Kidney (tissue), 14 donors: Measurements from ENCODE around the gene MARCHF10. TPM values are rescaled to one million over a fixed set of nuclear protein-coding genes. Genes with fewer than 3 reads are reported as not detected.

Experiments used
- DNase-seq, 5 donors: peaks; one replicate each; pipeline ENCODE4 v3.0.0-alpha.2; 2013 to 2020
- FAIRE-seq: peaks from 2 replicates; lab custom pipeline; 2012; peaks lifted over from hg19 to GRCh38; lab: Jason Lieb, UNC
- H3K27ac ChIP-seq, 2 donors: one replicate each; pipeline ENCODE4 v1.7.0; 2013; ENCODE audit warnings: low read depth in 2 of 2, low read length in 2 of 2, inconsistent platforms in 1 of 2
- H3K27me3 ChIP-seq: one replicate; pipeline ENCODE4 v1.7.1; 2013; ENCODE audit warnings: low read length, inconsistent platforms; ENCODE audit not compliant: control insufficient read depth, insufficient read depth
- H3K36me3 ChIP-seq, 3 donors: one replicate each; pipeline versions ENCODE4 v1.7.0 to v1.7.1; 2013; ENCODE audit warnings: low read length in 3 of 3, control low read depth in 1 of 3, inconsistent platforms in 1 of 3; ENCODE audit not compliant: insufficient read depth in 3 of 3, control insufficient read depth in 2 of 3
- H3K4me1 ChIP-seq, 3 donors: one replicate each; pipeline versions ENCODE4 v1.7.0 to v1.7.1; 2013; ENCODE audit warnings: low read length in 3 of 3, inconsistent platforms in 1 of 3, low read depth in 1 of 3; ENCODE audit not compliant: control insufficient read depth in 2 of 3, insufficient read depth in 2 of 3
- H3K4me3 ChIP-seq, 3 donors: one replicate each; pipeline versions ENCODE4 v1.7.0 to v1.8.1; 2013; ENCODE audit warnings: low read length in 3 of 3, control low read depth in 1 of 3, inconsistent platforms in 1 of 3
- H3K9ac ChIP-seq, 3 donors: one replicate each; pipeline versions ENCODE4 v1.7.0 to v1.7.1; 2013; ENCODE audit warnings: low read length in 3 of 3, control low read depth in 1 of 3, inconsistent platforms in 1 of 3
- H3K9me3 ChIP-seq, 3 donors: one replicate each; pipeline versions ENCODE4 v1.7.0 to v1.7.1; 2013; ENCODE audit warnings: low read length in 3 of 3, control low read depth in 1 of 3, inconsistent platforms in 1 of 3; ENCODE audit not compliant: control insufficient read depth in 2 of 3, insufficient read depth in 1 of 3
- CTCF ChIP-seq: IDR thresholded peaks from 3 replicates; pipeline ENCODE4 v1.5.1; 2012; ENCODE audit warnings: mild to moderate bottlenecking, moderate library complexity, borderline replicate concordance; ENCODE audit not compliant: insufficient read depth; ENCODE audit errors: extremely low read depth
- intact Hi-C: fragments of 100-400 bp; cut with DNase I; formaldehyde crosslinking; loops from one replicate; pipeline ENCODE4 v1.11.1; 2022
- polyA plus RNA-seq: library from polyadenylated mRNA; stranded (reverse); fragments of 350-450 nt; fragmentation: Illumina TruSeq; extraction: RNeasy Lipid Tissue Mini Kit (QIAGEN cat#74804); gene quantifications from one replicate; pipeline ENCODE4 v1.2.3, GENCODE V29; 2014; ENCODE audit warnings: low read depth, low replicate concordance; ENCODE audit not compliant: insufficient read depth
- total RNA-seq: library from RNA; stranded (reverse); fragmentation: NEBNext Ultra II Directional; extraction: Animal tissue kit (Norgen Biotek cat#: 25700); gene quantifications from one replicate; pipeline ENCODE4 v1.2.1, GENCODE V29; 2021
- donor health status: control.
- donor health status: control.
- donor health status: control.
- donor health status: control.
- donor health status: control.
- donor health status: DM: yes; HTN: yes; CAD: no.
- donor health status: Normal renal cell carcinoma (clear cell type).

Gene MARCHF10
- total and polyA plus RNA-seq, 2 donors from 2014 or later: 0.66 to 6.3 TPM

GRCh38 chr17:62825182-62825581 lies 17.1 kb upstream of the MARCHF10 start:
- H3K4me1 ChIP-seq: peaks cover 0 to 5% (median 0%) of the 10 kb centered on the region in 3 donors
- no peaks in the 10 kb centered on the region for H3K9me3 ChIP-seq
- no peaks in the 10 kb centered on the region for H3K36me3 ChIP-seq
- no peak overlapping the region for H3K4me3 ChIP-seq
- FAIRE-seq (no peak), DNase-seq (no peak)
- H3K27me3 ChIP-seq: no peaks in the 10 kb centered on the region
- H3K9ac ChIP-seq: no peak overlapping the region
- no peak overlapping the region for H3K27ac ChIP-seq
- intact Hi-C loops: no loop called here
- no peak for TF ChIP-seq CTCF

- H3K27ac ChIP-seq: no peak overlapping the region
- DNase-seq (peak in 4 of 5 donors; percentile 45 to 87 (median 76)), FAIRE-seq (no peak)
- peaks cover 0 to 9% (median 3%) of the 10 kb centered on the region in 3 donors for H3K4me1 ChIP-seq
- H3K9me3 ChIP-seq: no peaks in the 10 kb centered on the region
- intact Hi-C loops: no loop called here
- no peaks in the 10 kb centered on the region for H3K36me3 ChIP-seq
- H3K27me3 ChIP-seq: no peaks in the 10 kb centered on the region
- TF ChIP-seq CTCF: no peak
- no peak overlapping the region for H3K4me3 ChIP-seq
- H3K9ac ChIP-seq: no peak overlapping the region
Measured at GRCh38 chr17:62824290-62825131, 16.4 kb upstream of the MARCHF10 start.

- Histone ChIP-seq H3K9ac (no peak overlapping the region), H3K36me3 (no peaks in the 10 kb centered on the region), H3K9me3 (no peaks in the 10 kb centered on the region), H3K27ac (no peak overlapping the region), H3K4me1 (peaks cover 0 to 9% (median 3%) of the 10 kb centered on the region in 3 donors), H3K4me3 (no peak overlapping the region), H3K27me3 (no peaks in the 10 kb centered on the region)
- intact Hi-C loops: no loop called here
- no peak for FAIRE-seq
- no peak for DNase-seq
- TF ChIP-seq CTCF: no peak
Measured at GRCh38 chr17:62823111-62823893, 15.2 kb upstream of the MARCHF10 start.
